GM18508 (cell line): Measurements from ENCODE around the gene MYO1D.

Experiments used
- ATAC-seq: cut with Tn5 transposase; IDR thresholded peaks from one replicate; pipeline ENCODE4 v1.9.1; 2021; ENCODE audit warnings: moderate number of reproducible peaks; ENCODE audit not compliant: insufficient read depth, unreplicated experiment

The MYO1D gene

DNA sequence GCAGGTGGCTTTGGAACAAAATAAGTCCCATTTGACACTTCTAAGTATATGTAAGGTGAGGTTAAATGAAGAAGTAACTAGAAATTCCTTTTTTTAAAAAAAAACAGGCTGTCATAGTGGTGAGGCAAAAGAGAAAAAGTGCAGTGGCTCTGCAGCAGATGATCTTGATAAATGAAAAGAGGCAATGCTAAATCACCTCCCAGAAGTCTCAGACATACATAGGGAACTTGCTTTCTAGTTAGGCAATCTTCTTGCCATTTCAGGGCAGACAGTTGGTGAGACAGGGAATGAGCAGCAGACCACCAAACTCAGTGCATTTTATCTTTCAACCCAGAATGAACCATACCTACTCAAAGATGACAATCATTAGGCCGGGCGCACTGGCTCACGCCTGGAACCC is 90.8 kb downstream of the MYO1D start:
- ATAC-seq: no peak

DNA sequence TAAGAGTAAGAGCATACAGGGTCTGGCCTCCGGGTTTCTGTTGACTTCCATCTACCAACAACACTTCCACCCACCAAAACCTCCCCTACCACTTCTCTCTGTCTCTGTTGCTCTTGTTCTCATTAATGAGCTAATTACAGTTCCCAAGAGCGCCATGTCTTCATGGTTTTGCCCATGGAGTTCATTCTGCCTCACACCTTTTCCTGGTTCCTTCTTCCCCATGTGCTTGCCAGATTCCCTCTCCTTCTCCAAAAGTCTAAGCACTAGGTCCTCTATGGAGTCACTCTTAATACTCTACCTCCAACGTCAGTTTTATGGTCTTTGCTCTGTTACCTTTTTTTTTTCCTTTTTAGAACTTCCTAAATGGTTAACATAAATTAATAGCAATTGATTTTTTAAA is 92.8 kb downstream of the MYO1D start:
- ATAC-seq: no peak

DNA sequence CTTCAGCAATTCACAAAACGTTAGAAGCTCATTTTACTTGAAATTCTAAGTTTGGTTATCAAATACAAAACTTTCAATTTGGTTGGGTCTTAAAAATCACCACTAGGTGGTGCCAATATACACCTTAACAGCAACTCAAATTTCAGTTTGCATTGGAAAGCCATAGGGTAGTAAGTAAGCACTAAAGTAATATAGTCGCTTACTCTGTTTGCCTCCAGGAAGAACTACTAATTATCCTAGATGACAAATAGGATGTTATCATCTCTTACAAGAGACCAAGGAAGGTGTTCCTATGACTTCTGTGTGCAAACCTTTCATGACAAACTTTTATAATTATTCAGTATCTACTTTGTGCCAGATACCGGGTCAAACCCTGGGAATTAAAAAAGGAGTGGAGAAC is 93.3 kb downstream of the MYO1D start:
- ATAC-seq: no peak

DNA sequence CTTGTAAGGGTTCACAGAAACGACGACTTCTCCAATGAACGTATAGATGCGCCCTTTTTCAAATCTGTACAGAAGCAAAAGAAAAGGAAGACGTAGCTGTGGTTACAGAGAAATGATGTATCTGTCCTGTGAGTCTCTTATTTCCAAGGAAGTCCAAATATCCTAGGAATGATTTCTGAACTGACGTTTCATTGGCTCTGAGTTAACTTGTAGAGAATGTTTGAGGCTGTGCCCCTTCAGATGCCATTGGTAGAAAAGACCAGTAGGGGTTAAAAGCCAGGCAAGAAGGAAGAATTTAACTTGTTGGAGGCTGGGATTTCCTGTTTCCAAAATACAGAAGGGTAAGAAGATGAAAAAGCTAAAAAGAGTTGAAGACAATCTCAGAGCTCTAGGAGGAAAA is 96.2 kb downstream of the MYO1D start:
- no peak for ATAC-seq

DNA sequence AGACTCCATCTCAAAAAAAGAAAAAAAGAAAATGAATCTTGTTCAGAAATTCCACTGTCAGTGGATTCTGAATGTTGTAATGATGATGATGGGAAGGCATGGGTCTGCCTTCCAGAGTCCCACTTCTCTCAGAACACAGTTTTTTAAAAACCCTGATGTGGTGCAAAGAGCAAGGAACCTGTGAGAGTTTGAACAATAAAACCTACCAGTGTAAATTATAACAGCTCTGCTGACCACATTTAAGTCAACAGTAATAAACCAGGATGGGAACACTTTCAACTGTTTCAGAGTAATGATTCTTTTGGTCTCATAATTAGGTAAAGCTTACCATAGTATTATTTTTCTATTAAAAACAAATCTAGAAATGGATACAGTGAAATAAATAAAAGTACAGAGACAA is 99.0 kb downstream of the MYO1D start:
- ATAC-seq: no peak

DNA sequence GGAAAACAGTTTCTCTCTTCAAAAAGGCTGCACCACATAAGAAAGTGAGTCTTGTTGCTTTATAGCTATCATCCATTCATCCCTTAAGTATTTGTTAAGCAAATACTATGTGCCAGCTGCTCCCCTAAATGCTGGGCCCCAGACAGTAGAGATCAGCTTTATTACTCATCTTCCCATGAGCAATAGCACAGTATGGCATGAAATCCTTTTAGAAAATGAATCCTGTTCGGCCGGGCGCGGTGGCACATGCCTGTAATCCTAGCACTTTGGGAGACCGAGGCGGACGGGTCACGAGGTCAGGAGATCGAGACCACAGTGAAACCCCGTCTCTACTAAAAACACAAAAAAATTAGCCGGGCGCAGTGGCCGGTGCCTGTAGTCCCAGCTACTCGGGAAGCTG is 99.5 kb downstream of the MYO1D start:
- ATAC-seq: no peak

DNA sequence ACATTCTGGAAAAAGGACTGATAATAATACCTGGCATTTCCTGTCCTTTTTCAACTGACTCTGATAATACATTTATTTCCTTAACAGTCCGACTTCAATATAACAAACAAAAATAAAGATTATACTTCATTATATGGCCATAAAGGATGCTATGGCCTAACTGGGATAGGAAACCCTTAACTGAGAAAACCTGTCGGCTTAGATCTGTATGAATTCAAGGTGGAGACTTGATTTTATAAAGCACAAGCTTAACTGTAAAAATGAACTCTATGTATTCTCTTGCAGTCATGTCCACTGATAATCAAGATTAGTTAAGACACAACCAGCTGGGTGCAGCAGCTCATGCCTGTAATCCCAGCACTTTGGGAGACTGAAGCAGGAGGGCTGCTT is 102.2 kb downstream of the MYO1D start:
- ATAC-seq: no peak

DNA sequence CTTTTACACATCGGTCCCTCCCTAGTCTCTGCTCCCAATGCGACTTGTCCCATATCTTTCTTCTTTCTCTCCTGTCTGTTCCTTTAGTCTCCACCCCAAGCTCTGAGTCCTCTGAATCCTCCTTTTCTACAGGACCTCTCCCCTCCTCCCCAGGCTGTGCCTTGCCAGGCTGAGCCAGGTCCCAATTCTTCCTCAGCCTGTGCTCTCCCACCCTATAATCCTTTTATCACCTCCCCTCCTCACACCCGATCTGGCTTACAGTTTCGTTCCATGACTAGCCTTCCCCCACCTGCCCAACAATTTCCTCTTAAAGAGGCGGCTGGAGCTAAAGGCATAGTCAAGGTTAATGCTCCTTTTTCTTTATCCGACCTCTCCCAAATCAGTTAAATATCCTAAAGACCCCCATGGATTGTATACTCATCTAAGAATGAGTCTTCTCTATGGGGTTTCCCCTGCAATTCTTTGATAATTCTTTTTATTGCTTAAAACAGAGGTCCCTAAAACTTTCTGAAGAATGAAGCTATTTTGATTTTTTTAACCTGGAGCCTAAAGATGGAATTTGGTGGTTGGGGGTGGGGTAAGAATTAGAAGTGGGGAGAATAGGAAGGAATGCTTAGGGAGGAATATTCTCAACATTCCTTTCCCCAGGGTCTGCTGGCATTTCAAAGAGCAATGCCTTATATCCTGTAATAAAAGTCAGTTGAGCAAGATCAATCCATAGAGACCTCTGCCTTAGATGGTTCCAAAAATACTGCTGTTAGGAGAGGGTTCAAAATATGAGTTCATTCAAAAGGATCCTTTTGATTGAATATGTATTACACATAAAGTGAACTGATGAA is 102.8 kb downstream of the MYO1D start:
- no peak for ATAC-seq

DNA sequence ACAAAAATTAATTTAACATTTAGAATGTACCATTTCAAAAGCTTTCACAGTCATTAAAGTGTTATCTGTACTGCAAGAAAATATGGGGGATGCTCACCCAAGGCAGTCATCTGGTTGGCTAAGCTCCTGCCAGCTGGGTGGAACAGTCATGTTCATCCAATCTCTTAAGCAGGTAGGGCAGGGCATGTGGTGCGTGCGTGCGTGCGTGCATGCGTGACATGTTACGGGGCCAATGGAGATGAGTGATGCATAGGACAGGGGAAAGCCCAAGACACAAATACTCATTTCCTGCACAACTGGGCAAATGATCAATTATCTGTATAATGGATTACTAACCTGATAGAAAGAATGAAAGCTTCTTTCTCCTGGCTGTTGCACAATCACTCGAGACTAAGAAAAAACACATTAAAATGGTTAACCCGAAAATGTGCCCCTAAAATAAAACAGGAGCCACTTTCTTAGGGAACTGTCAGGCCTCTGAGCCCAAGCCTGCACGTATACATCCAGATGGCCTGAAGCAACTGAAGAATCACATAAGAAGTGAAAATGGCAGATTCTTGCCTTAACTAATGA is 104.4 kb downstream of the MYO1D start:
- ATAC-seq: no peak

DNA sequence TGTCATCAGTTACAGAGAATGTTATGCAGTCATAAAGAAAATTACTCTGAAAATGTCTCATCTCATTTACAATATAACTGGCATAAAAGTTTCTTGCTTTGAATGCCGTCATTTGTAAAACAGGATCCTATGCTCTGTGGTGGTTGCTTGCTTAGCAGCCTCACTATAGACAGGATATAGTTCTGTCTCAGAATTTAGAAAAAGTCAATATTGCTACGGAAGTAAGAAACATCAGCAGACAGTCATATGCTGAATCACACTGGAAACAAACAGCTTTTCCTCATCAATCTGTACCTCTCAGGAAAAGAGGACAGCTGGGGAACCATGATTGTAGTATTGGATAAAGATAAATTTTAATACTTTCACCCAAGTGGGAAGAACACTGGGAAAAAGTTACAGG is 105.5 kb downstream of the MYO1D start:
- ATAC-seq: no peak

DNA sequence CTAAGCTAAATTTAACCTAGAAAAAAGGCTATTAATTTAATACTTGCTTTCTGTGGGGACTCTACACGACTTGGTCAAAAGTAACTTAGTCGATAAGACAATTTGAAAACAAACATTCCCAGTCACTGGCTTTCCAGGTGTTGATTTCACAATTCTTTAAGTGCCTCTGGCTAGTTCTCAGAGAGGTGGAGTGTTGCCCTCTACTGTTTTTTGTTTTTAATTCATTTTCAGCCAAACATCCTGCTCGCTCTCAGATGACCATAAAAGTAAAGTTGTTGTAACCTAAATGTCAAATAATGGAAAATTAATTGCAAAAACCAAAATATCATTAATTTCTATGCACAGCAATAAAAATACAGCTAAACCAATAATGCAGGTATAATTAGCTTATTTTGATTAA is 107.1 kb downstream of the MYO1D start:
- no peak for ATAC-seq

DNA sequence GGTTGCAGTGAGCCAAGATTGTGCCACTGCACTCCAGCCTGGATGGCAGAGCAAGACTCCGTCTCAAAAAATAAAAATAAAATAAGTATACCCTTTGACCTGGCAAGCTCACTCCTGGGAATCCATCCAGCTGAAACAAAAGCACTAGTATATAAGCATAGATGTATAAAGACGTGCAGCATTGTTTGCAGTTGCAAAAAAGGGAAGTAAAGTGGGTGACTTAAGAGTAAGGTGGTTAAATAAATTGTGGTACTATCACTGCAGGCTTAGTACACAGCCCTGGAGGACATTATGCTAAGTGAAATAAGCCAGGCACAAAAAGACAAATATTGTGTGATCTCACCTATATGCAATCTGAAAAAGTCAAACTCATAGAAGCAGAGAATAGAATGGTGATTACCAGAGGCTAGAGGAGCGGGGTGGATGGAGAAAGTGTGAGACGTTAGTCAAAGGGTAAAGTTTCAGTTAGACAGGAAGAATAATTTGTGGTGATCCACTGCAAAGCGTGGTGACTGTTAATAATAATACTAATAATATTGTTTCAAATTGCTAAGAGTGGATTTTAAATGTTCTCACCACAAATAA is 113.0 kb downstream of the MYO1D start:
- ATAC-seq: no peak

DNA sequence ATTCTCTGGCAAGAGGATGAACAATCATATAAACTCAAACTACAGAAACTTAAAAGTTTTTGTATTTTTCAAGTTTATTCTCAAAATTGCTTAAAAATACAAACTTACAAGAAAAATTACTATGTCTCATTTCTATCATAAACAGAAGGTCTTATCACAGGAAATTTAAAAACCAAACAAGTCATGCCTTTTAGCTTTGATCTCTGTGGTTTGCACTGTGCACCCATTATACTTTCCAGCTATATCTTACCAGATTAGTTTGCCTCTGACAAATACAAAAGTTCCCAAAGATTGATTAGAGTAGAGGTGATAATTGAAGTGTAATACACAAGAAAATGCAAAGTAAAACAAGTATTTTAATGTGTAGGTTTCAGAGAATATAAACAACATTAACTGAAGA is 117.4 kb downstream of the MYO1D start:
- no peak for ATAC-seq

DNA sequence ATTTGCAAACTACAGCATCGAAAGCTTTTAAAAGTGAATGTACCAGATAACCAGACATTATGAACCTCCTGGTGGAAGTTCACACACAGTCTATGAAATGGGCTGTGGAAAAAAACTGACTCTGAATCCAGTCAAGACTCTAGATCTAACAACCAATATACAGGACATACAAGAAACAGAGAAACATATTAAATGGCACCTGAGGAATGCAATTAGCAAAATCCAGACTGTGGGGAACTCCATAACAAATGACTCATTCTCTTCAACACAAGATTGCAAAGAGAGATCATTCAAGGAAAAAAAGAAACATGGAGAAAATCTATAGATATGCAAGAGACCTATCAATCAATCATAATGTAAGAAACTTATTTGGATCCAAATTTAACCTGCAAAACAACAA is 119.0 kb downstream of the MYO1D start:
- ATAC-seq: no peak

DNA sequence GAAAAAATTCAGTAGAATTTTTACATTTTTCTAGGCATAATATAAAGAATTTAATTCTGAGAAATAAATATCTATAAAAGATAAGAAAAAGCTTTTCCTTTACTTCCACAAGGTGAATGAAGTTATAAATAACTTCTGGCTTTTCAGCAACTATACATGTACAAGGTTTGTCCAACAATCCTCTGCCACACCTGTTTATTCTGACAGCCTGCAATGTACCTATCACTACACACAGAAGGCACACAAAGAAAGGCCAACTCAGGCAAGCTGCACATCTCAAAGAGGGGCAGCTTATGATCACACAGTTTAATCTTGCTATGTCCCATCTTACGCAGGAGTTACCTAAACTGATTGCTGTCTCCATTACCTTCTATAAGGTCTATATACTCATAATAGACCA is 120.2 kb downstream of the MYO1D start:
- ATAC-seq: no peak

DNA sequence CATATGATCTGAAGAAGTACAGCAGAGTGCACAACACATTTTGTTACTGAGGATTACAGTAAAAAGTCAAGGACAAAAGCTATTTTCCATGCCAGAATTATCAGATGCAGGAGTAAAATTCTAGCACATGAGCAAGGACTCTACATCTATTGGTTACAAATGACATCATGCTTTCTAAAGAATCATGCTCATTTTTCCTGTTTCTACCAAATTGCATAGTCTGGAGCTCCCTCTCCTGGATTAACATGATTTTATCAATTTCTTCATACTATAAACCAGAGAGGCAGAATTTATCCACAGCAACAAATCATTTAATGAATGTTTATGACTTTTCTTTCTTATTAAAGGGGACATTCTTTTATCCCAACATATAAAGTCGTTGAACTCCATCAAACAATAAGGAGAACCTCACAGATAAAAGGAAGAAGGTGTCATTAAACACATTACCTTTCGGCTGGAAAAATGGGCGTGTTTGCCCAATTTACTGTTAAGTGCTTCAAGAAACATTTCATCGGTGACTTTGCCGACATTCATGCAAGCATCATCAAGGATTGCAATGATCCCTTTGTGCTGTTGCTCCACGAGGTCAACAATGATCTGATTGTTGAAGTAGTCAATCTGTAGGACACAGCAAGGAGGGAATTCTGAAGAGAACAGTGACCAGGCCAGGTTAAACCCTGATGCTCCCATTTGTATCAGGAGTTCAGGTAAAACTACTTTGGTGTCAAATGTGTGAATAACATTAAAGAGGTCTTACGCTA is 121.7 kb downstream of the MYO1D start:
- no peak for ATAC-seq

DNA sequence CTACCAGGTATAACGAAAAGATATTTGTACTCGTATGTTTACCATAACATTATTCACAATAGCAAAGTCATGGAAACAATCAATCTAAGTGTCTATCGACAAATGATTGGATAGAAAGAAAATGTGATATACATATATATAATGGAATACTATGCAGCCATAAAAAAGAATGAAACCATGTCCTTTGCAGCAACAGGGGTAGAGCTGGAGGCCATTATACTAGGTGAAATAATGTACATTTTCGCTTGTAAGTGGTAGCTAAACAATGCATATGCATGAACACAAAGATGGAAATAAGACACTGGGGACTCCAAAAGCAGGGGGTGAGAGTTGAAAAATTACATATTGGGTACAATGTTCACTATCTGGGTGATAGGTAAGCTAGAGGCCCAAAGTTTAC is 124.0 kb downstream of the MYO1D start:
- ATAC-seq: no peak

DNA sequence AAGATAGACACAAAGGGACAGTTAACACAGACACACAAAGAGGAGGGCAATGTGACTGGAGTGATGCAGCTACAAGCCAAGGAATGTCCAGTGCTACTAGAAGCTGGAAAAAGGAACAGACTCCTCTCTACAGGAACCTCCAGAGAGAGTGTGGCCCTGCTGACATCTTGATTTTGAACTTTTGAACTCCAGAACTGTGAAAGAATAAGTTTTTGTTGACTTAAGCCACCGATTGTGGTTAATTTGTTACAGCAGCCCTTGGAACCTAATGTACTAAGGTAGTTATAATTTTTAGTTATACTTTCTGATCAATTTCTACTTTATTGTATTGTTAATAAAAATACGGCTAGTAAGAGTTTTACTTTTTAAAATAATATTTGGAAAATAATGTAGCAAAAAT is 129.1 kb downstream of the MYO1D start:
- no peak for ATAC-seq

DNA sequence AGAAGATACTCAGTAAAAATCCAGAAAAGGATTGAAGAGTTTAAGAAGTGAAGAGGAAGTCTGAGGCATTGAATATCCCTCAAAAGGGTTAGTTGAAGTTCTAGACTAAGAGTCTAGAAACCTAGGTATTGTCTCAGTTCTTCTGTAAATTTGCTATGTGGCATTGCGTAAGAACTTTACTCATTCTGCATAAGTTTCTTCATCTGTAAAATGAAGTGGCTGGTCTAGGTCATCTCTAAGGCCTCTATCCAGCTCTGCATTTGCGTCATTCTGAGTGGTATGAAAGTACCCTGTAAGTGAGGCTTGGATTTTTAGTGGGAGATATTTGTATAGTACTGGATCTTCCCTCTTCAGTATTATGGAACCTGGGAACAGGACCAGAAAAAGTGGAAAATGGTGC is 130.2 kb downstream of the MYO1D start:
- ATAC-seq: no peak

DNA sequence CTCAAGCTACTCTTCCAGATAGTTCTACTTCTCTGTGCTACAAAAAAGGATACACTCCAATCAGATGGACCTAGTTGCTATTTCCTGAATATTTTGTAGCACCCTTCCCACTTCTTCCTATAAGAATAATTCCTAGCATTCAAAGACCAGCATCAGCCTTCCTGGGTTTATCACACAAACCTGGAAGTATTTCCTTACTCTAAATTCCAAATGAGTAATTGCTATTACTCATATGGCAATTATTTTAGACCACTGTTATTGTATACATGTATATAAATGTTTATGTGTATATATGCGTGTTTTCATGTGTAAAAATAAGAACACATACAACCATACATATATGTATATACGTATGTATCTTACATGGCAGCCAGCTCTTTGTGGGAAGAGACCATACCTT is 130.6 kb downstream of the MYO1D start:
- no peak for ATAC-seq
